Body of pancreas (tissue), 4 donors: ENCODE data around the gene S1PR2. TPM values are rescaled to one million over a fixed set of nuclear protein-coding genes. Genes with fewer than 3 reads are reported as not detected.
"Not testable (repeated sequence)": the region's sequence is repeated elsewhere in the genome, so short reads cannot be mapped to it uniquely, and the experiment has no call there.

ENCODE experiments used
- ATAC-seq: fragments of 150-250 bp; one replicate; pipeline ENCODE4 v1.9.1; 2016
- DNase-seq, 4 donors: peaks; one replicate each; pipeline ENCODE4 v3.0.0-alpha.2; 2019
- H3K27ac ChIP-seq, 4 donors: fragments of 200-600 bp; sonication (generic); 1 replicate in 3 of 4; 2 replicates in 1 of 4; pipeline versions ENCODE4 v1.5.1 to v1.6.1; 2016 to 2019; ENCODE audit warnings: mild to moderate bottlenecking in 1 of 4, mixed read lengths in 1 of 4, moderate library complexity in 1 of 4
- H3K27me3 ChIP-seq, 2 donors: fragments of 200-600 bp; sonication (generic); one replicate each; pipeline ENCODE4 v1.6.0; 2016; ENCODE audit warnings: mild to moderate bottlenecking in 1 of 2
- H3K36me3 ChIP-seq, 2 donors: fragments of 200-600 bp; sonication (generic); replicated peaks in 1 of 2; 2 replicates each; pipeline ENCODE4 v1.5.1; 2016; ENCODE audit warnings: low read depth in 2 of 2; ENCODE audit not compliant: insufficient read depth in 1 of 2
- H3K4me1 ChIP-seq: fragments of 200-600 bp; sonication (generic); one replicate; pipeline ENCODE4 v1.6.0; 2016
- H3K4me3 ChIP-seq, 2 donors: fragments of 200-600 bp; sonication (generic); 1 replicate in 1 of 2; 2 replicates in 1 of 2; pipeline ENCODE4 v1.5.1; 2016 to 2019
- H3K9me3 ChIP-seq, 3 donors: fragments of 200-600 bp; sonication (generic); 1 replicate in 2 of 3; 2 replicates in 1 of 3; pipeline ENCODE4 v1.5.1; 2016
- CTCF ChIP-seq, 7 experiments: fragments of 450-650 bp in 4 of 7; fragments of 200-600 bp in 3 of 7; sonication (generic) in 3 of 7; IDR thresholded peaks; one replicate each; pipeline ENCODE4 v1.5.1; 2016 to 2019; ENCODE audit warnings: antibody characterized with exemption in 7 of 7
- POLR2A ChIP-seq, 3 donors: fragments of 450-650 bp; IDR thresholded peaks; one replicate each; pipeline ENCODE4 v1.6.1; 2016; ENCODE audit warnings: antibody characterized with exemption in 3 of 3, mild to moderate bottlenecking in 2 of 3
- WGBS, 2 donors: methylation state at CpG; one replicate each; pipeline ENCODE4 v1.1.5; 2017; 5-methylcytosine and 5-hydroxymethylcytosine counted together
- intact Hi-C: fragments of 100-400 bp; cut with DNase I; formaldehyde crosslinking; loops from one replicate; pipeline ENCODE4 v1.15.1; 2023
- total RNA-seq, 2 donors: library from RNA; depleted of rRNA; stranded (reverse); fragments of >200 nt; gene quantifications; one replicate each; pipeline ENCODE4 v1.1.0, GENCODE V29; 2016

Gene S1PR2
- total RNA-seq, 2 donors from 2014 or later = 2.6 to 3.6 TPM

GRCh38 chr19:10246511-10246910 lies 15.4 kb upstream of the S1PR2 start:
- Histone ChIP-seq H3K4me3 (no peak overlapping the region), H3K36me3 (no peaks in the 10 kb centered on the region), H3K27ac (no peak overlapping the region), H3K9me3 (no peaks in the 10 kb centered on the region), H3K4me1 (peaks cover 10% of the 10 kb centered on the region), H3K27me3 (no peaks in the 10 kb centered on the region)
- DNase-seq (no peak), ATAC-seq (no peak)
- 62 to 76% methylated on average over 6 of the region's 6 CpGs for WGBS, 2 donors
- intact Hi-C loops = loop anchor here (5.0 kb wide), 1 partner anchor 314 kb away; no protein-coding TSS in a partner anchor
- no peak for TF ChIP-seq CTCF (IDR thresholded peaks at IDR 0.05)
- TF ChIP-seq POLR2A (IDR thresholded peaks at IDR 0.05) = no peak

- ATAC-seq = no peak
- intact Hi-C loops = loop anchor here (5.0 kb wide), 1 partner anchor 313 kb away; no protein-coding TSS in a partner anchor
- TF ChIP-seq POLR2A (IDR thresholded peaks at IDR 0.05) (no peak), CTCF (IDR thresholded peaks at IDR 0.05) (no peak)
- Histone ChIP-seq H3K27ac (no peak overlapping the region), H3K36me3 (no peaks in the 10 kb centered on the region), H3K4me3 (no peak overlapping the region), H3K27me3 (no peaks in the 10 kb centered on the region), H3K9me3 (no peaks in the 10 kb centered on the region), H3K4me1 (peaks cover 3% of the 10 kb centered on the region)
- no peak for DNase-seq
- 64 to 72% methylated on average over 9 of the region's 9 CpGs for WGBS, 2 donors
Observed at GRCh38 chr19:10245189-10245939, 14.2 kb upstream of the S1PR2 start.

- no peak for TF ChIP-seq POLR2A (IDR thresholded peaks at IDR 0.05)
- TF ChIP-seq CTCF (IDR thresholded peaks at IDR 0.05) = no peak
- Histone ChIP-seq H3K27me3 (no peaks in the 10 kb centered on the region), H3K4me3 (no peak overlapping the region), H3K9me3 (no peaks in the 10 kb centered on the region), H3K36me3 (no peaks in the 10 kb centered on the region), H3K27ac (no peak overlapping the region), H3K4me1 (no peaks in the 10 kb centered on the region)
- intact Hi-C loops = no loop called here
- ATAC-seq (no peak), DNase-seq (no peak)
- WGBS, 2 donors = 78 to 100% methylated on average over 3 to 7 of the region's 7 CpGs
Observed at GRCh38 chr19:10243606-10244005, 12.5 kb upstream of the S1PR2 start.

- H3K4me3 ChIP-seq, ATAC-seq, intact Hi-C loops: not testable (repeated sequence)
Observed at GRCh38 chr19:10241826-10242449, 10.8 kb upstream of the S1PR2 start.

GRCh38 chr19:10238172-10238783 lies 7.1 kb upstream of the S1PR2 start:
- 48 to 60% methylated on average over 7 to 12 of the region's 12 CpGs for WGBS, 2 donors
- peak; percentile 58 for ATAC-seq

More at GRCh38 chr19:10241826-10242449, 10.8 kb upstream of the S1PR2 start:
- 85 to 91% methylated on average over 10 to 11 of the region's 11 CpGs for WGBS, 2 donors
- H3K9me3 ChIP-seq, H3K27me3 ChIP-seq, H3K27ac ChIP-seq, H3K4me1 ChIP-seq, H3K36me3 ChIP-seq, DNase-seq: not testable (repeated sequence)

More at GRCh38 chr19:10238172-10238783, 7.1 kb upstream of the S1PR2 start:
- peak overlapping the region in 1 of 4 donors; percentile 52 for H3K27ac ChIP-seq
- peak in 3 of 4 donors; percentile 42 to 56 (median 47) for DNase-seq
- H3K4me3 ChIP-seq = no peak overlapping the region
- no peaks in the 10 kb centered on the region for H3K9me3 ChIP-seq
- H3K27me3 ChIP-seq = no peaks in the 10 kb centered on the region
- intact Hi-C loops = no loop called here
- H3K36me3 ChIP-seq = no peaks in the 10 kb centered on the region
- H3K4me1 ChIP-seq = no peaks in the 10 kb centered on the region
- no peak for TF ChIP-seq CTCF (IDR thresholded peaks at IDR 0.05)
- TF ChIP-seq POLR2A (IDR thresholded peaks at IDR 0.05) = no peak
